ENCODE measurements around the gene TAS2R30.

GRCh38 chr12:11147420-11147819, 13.0 kb upstream of the TAS2R30 start:
- TF ChIP-seq POLR2A (IDR thresholded peaks at IDR 0.05) (no peak), CTCF (IDR thresholded peaks at IDR 0.05) (no peak)
